GM23248 (cell line): ENCODE results near the gene ZBTB18.

Experiments
- EZH2 ChIP-seq: fragments of 200-600 bp; sonication (generic); IDR thresholded peaks from 2 replicates; pipeline ENCODE4 v1.6.1; 2018; ENCODE audit warnings: antibody characterized with exemption, mild to moderate bottlenecking; ENCODE audit not compliant: insufficient read depth, poor library complexity, severe bottlenecking
- EZH2phosphoT487 ChIP-seq: fragments of 200-600 bp; sonication (generic); IDR thresholded peaks from 2 replicates; pipeline ENCODE4 v1.6.1; 2018; ENCODE audit warnings: antibody characterized with exemption, moderate library complexity, mild to moderate bottlenecking, low read depth; ENCODE audit not compliant: insufficient read depth

DNA sequence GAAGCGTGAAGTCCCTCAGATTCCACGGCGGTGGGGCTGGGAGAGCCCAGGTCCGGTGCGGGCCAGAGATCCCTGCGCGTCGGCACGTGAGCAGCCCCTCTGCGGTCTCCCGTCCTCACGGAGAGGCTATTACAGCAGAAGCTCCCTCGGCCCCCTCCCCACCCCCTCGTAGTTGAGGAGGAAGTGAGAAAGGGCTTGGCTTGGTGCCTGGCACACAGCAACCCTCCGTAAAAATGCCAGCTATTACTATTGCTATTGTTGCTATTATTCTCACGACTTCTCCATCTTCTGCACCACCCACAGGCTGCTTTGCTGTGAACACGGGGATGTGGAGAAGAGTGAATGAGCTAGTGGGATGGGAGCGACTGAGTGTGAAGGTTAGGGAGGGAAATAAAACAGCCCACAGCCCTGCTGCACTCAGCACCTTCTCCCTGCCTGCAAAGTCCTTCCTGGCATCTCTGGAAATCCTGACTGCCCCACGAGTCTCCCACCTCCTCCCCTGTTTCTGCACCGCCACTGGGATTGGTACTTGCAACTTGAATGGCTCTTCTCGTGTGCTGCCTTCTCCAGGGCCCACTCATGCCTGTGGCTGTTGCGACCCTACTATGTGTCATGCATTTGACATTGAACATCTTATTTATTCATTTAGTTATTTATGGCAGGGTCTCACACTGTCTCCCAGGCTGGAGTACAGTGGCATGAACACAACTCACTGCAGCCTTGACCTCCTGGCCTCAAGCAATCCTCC is 26.6 kb downstream of the ZBTB18 start:
- TF ChIP-seq EZH2 (no peak), EZH2phosphoT487 (no peak)
